Kidney (tissue), 14 donors: Measurements from ENCODE around the gene PHACTR3. TPM values are rescaled to one million over a fixed set of nuclear protein-coding genes. Genes with fewer than 3 reads are reported as not detected.

ENCODE experiments used
- DNase-seq, 5 donors: peaks; one replicate each; pipeline ENCODE4 v3.0.0-alpha.2; 2013 to 2020
- FAIRE-seq: peaks from 2 replicates; lab custom pipeline; 2012; peaks lifted over from hg19 to GRCh38; lab: Jason Lieb, UNC
- H3K27ac ChIP-seq, 2 donors: one replicate each; pipeline ENCODE4 v1.7.0; 2013; ENCODE audit warnings: low read depth in 2 of 2, low read length in 2 of 2, inconsistent platforms in 1 of 2
- H3K27me3 ChIP-seq: one replicate; pipeline ENCODE4 v1.7.1; 2013; ENCODE audit warnings: low read length, inconsistent platforms; ENCODE audit not compliant: control insufficient read depth, insufficient read depth
- H3K36me3 ChIP-seq, 3 donors: one replicate each; pipeline versions ENCODE4 v1.7.0 to v1.7.1; 2013; ENCODE audit warnings: low read length in 3 of 3, control low read depth in 1 of 3, inconsistent platforms in 1 of 3; ENCODE audit not compliant: insufficient read depth in 3 of 3, control insufficient read depth in 2 of 3
- H3K4me1 ChIP-seq, 3 donors: one replicate each; pipeline versions ENCODE4 v1.7.0 to v1.7.1; 2013; ENCODE audit warnings: low read length in 3 of 3, inconsistent platforms in 1 of 3, low read depth in 1 of 3; ENCODE audit not compliant: control insufficient read depth in 2 of 3, insufficient read depth in 2 of 3
- H3K4me3 ChIP-seq, 3 donors: one replicate each; pipeline versions ENCODE4 v1.7.0 to v1.8.1; 2013; ENCODE audit warnings: low read length in 3 of 3, control low read depth in 1 of 3, inconsistent platforms in 1 of 3
- H3K9ac ChIP-seq, 3 donors: one replicate each; pipeline versions ENCODE4 v1.7.0 to v1.7.1; 2013; ENCODE audit warnings: low read length in 3 of 3, control low read depth in 1 of 3, inconsistent platforms in 1 of 3
- H3K9me3 ChIP-seq, 3 donors: one replicate each; pipeline versions ENCODE4 v1.7.0 to v1.7.1; 2013; ENCODE audit warnings: low read length in 3 of 3, control low read depth in 1 of 3, inconsistent platforms in 1 of 3; ENCODE audit not compliant: control insufficient read depth in 2 of 3, insufficient read depth in 1 of 3
- intact Hi-C: fragments of 100-400 bp; cut with DNase I; formaldehyde crosslinking; loops from one replicate; pipeline ENCODE4 v1.11.1; 2022
- polyA plus RNA-seq: library from polyadenylated mRNA; stranded (reverse); fragments of 350-450 nt; fragmentation: Illumina TruSeq; extraction: RNeasy Lipid Tissue Mini Kit (QIAGEN cat#74804); gene quantifications from one replicate; pipeline ENCODE4 v1.2.3, GENCODE V29; 2014; ENCODE audit warnings: low read depth, low replicate concordance; ENCODE audit not compliant: insufficient read depth
- total RNA-seq: library from RNA; stranded (reverse); fragmentation: NEBNext Ultra II Directional; extraction: Animal tissue kit (Norgen Biotek cat#: 25700); gene quantifications from one replicate; pipeline ENCODE4 v1.2.1, GENCODE V29; 2021
- TF ChIP-seq, protein P1 (sequence below): IDR thresholded peaks from 3 replicates; pipeline ENCODE4 v1.5.1; 2012; ENCODE audit warnings: mild to moderate bottlenecking, moderate library complexity, borderline replicate concordance; ENCODE audit not compliant: insufficient read depth; ENCODE audit errors: extremely low read depth
- donor health status: control.
- donor health status: control.
- donor health status: control.
- donor health status: control.
- donor health status: control.
- donor health status: DM: yes; HTN: yes; CAD: no.
- donor health status: Normal renal cell carcinoma (clear cell type).

PHACTR3 gene
- total and polyA plus RNA-seq, 2 donors from 2014 or later = 1.7 to 12.3 TPM

DNA sequence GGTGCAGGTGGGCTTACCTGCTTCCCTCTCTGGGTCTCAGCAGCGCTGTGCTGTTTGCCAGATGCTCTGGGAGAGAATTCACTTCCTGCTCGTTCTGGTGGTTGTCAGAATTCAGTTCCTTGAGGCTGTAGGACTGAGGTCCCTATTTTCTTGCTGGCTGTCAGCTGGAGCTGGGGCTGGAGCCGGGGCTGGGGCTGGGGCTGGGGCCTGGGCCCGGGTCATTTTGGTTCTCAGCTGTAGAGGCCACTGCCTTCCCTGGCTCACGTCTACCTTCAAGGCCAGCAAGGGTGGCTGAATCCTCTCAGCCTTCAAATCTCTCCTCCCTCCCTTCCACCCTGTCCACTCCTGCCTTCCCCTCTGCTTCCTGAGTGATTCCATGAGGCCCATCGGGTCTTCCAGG, 16.8 kb upstream of the PHACTR3 start:
- no peaks in the 10 kb centered on the region for H3K4me1 ChIP-seq
- no peak overlapping the region for H3K9ac ChIP-seq
- no peak overlapping the region for H3K27ac ChIP-seq
- intact Hi-C loops = no loop called here
- TF ChIP-seq, protein P1, sequence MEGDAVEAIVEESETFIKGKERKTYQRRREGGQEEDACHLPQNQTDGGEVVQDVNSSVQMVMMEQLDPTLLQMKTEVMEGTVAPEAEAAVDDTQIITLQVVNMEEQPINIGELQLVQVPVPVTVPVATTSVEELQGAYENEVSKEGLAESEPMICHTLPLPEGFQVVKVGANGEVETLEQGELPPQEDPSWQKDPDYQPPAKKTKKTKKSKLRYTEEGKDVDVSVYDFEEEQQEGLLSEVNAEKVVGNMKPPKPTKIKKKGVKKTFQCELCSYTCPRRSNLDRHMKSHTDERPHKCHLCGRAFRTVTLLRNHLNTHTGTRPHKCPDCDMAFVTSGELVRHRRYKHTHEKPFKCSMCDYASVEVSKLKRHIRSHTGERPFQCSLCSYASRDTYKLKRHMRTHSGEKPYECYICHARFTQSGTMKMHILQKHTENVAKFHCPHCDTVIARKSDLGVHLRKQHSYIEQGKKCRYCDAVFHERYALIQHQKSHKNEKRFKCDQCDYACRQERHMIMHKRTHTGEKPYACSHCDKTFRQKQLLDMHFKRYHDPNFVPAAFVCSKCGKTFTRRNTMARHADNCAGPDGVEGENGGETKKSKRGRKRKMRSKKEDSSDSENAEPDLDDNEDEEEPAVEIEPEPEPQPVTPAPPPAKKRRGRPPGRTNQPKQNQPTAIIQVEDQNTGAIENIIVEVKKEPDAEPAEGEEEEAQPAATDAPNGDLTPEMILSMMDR = no peak
- H3K27me3 ChIP-seq = no peaks in the 10 kb centered on the region
- H3K4me3 ChIP-seq = no peak overlapping the region
- no peaks in the 10 kb centered on the region for H3K9me3 ChIP-seq
- DNase-seq = no peak
- H3K36me3 ChIP-seq = no peaks in the 10 kb centered on the region
- no peak for FAIRE-seq

DNA sequence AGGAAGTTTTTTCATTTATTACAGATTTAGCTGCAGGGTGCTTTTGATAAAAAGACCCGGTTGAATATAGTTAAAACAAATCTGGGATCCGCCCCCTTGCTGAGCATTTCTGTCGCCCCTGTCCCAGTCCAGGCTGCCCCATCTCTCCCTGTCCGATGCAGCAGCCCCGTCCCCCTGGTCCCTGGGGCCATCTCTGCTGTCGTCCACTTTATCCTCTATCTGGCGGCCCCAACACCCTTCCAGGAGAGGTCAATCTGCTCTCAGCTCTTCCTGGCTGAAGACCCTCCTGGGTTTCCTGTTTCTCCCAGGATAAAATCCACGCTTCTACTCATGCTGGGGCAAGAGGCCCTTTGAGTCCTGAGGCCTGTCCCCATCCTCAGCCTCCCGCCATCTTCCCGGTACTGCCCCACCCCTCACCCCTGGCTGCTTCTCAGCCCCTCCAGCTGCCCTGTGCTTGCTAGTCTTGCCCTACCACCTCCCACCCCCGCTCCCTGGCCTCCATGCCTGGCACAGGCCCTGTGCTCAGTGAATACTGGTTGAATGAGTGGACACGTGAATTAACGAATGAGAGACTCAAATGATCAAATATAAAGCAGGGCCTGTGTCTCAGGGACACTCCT, 16.0 kb upstream of the PHACTR3 start:
- FAIRE-seq = no peak
- H3K9ac ChIP-seq = no peak overlapping the region
- H3K9me3 ChIP-seq = peaks cover 0 to 4% (median 0%) of the 10 kb centered on the region in 3 donors
- no peak for DNase-seq
- intact Hi-C loops = no loop called here
- no peaks in the 10 kb centered on the region for H3K36me3 ChIP-seq
- no peak overlapping the region for H3K27ac ChIP-seq
- H3K4me3 ChIP-seq = no peak overlapping the region
- TF ChIP-seq, protein P1 = no peak
- H3K27me3 ChIP-seq = no peaks in the 10 kb centered on the region
- no peaks in the 10 kb centered on the region for H3K4me1 ChIP-seq

DNA sequence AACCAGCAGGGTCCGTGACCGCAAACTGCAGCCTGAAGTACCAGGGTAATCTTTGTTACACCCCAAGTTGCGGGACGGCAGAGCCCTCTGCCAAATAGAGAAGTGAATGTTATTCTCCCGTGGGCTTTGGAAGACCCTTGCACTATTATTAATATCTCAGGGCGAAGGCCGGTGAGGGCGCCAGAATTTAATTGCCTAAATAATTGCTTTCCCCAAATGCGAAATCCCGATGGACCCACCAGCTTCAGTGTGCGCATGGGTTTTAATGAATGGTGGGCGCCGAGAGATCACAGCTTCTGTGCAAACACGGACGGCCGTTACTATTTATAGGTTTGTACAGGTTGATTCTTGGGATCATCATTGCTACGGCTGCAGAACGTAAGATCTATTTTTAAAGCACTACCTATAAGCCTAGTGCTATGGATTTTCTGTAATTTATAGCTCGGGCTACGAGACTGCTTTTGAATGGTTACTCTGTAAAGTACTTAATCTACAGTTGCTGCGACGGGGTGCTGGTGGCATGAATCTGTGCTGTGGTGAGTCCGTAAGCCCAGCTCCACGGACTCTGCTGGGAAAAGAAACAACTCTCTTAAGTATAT, 15.2 kb upstream of the PHACTR3 start:
- Histone ChIP-seq H3K4me1 (no peaks in the 10 kb centered on the region), H3K27me3 (no peaks in the 10 kb centered on the region), H3K27ac (no peak overlapping the region), H3K4me3 (no peak overlapping the region), H3K9ac (no peak overlapping the region), H3K9me3 (peaks cover 0 to 4% (median 0%) of the 10 kb centered on the region in 3 donors), H3K36me3 (no peaks in the 10 kb centered on the region)
- FAIRE-seq (no peak), DNase-seq (no peak)
- intact Hi-C loops = no loop called here
- TF ChIP-seq, protein P1 = no peak
